B cell (primary cell): ENCODE results near the gene PHPT1.

Source experiments
- CTCF ChIP-seq: fragments of 200-600 bp; IDR thresholded peaks from one replicate; pipeline ENCODE4 v1.8.0; 2022; ENCODE audit warnings: antibody characterized with exemption, mild to moderate bottlenecking
- EZH2 ChIP-seq: IDR thresholded peaks from 2 replicates; pipeline ENCODE4 v1.6.1; 2012; ENCODE audit warnings: borderline replicate concordance, low read depth, mild to moderate bottlenecking, moderate library complexity, low read length; ENCODE audit not compliant: insufficient read depth, poor library complexity, severe bottlenecking

- TF ChIP-seq CTCF = no peak
- no peak for TF ChIP-seq EZH2
Measured at GRCh38 chr9:136851941-136852663, 2.9 kb downstream of the PHPT1 start, which contains the start of gene MAMDC4.
